Liver (tissue), 9 donors: ENCODE measurements around the gene HS3ST3B1. TPM values are rescaled to one million over a fixed set of nuclear protein-coding genes. Genes with fewer than 3 reads are reported as not detected.

Source experiments
- DNase-seq: peaks from one replicate; pipeline ENCODE4 v3.0.0-alpha.2; 2017; ENCODE audit warnings: low spot score
- H3K27ac ChIP-seq, 2 donors: one replicate each; pipeline ENCODE4 v1.7.0; 2013; ENCODE audit warnings: inconsistent platforms in 2 of 2, low read length in 2 of 2, control low read depth in 1 of 2, low read depth in 1 of 2, mild to moderate bottlenecking in 1 of 2
- H3K27me3 ChIP-seq, 4 donors: one replicate each; pipeline versions ENCODE4 v1.6.1 to v1.7.0; 2013; ENCODE audit warnings: low read length in 3 of 4, inconsistent platforms in 1 of 4, mild to moderate bottlenecking in 1 of 4, moderate library complexity in 1 of 4; ENCODE audit not compliant: control insufficient read depth in 4 of 4, insufficient read depth in 4 of 4
- H3K36me3 ChIP-seq, 4 donors: one replicate each; pipeline versions ENCODE4 v1.6.1 to v1.7.0; 2013; ENCODE audit warnings: low read length in 3 of 4, mild to moderate bottlenecking in 3 of 4, low read depth in 1 of 4, moderate library complexity in 1 of 4; ENCODE audit not compliant: control insufficient read depth in 4 of 4, insufficient read depth in 3 of 4
- H3K4me1 ChIP-seq, 4 donors: one replicate each; pipeline versions ENCODE4 v1.6.1 to v1.7.0; 2013; ENCODE audit warnings: low read length in 3 of 4, mild to moderate bottlenecking in 3 of 4, moderate library complexity in 1 of 4; ENCODE audit not compliant: control insufficient read depth in 4 of 4, insufficient read depth in 4 of 4
- H3K4me3 ChIP-seq, 3 donors: one replicate each; pipeline versions ENCODE4 v1.6.1 to v1.7.0; 2013; ENCODE audit warnings: low read length in 3 of 3, control low read depth in 1 of 3, low read depth in 1 of 3, mild to moderate bottlenecking in 1 of 3
- H3K9ac ChIP-seq, 2 donors: one replicate each; pipeline ENCODE4 v1.7.0; 2013; ENCODE audit warnings: low read length in 2 of 2, mild to moderate bottlenecking in 2 of 2, moderate library complexity in 2 of 2, control low read depth in 1 of 2, low read depth in 1 of 2
- H3K9me3 ChIP-seq, 4 donors: one replicate each; pipeline versions ENCODE4 v1.6.1 to v1.7.0; 2013; ENCODE audit warnings: low read length in 3 of 4; ENCODE audit not compliant: control insufficient read depth in 4 of 4
- ATF3 ChIP-seq: IDR thresholded peaks from 2 replicates; pipeline ENCODE4 v1.6.1; 2016; ENCODE audit warnings: antibody characterized with exemption
- CTCF ChIP-seq: fragments of 150-350 bp; IDR thresholded peaks from 2 replicates; pipeline ENCODE4 v1.5.1; 2017; ENCODE audit warnings: improper control_type of control experiment, low read depth, low read length; ENCODE audit not compliant: missing input control
- EGR1 ChIP-seq, 2 donors: IDR thresholded peaks; 2 replicates each; pipeline ENCODE4 v1.6.1; 2016 to 2018; ENCODE audit warnings: antibody characterized with exemption in 2 of 2, low read depth in 2 of 2
- FOXA1 ChIP-seq: IDR thresholded peaks from 2 replicates; pipeline ENCODE4 v1.6.1; 2016; ENCODE audit warnings: antibody characterized with exemption
- FOXA2 ChIP-seq: IDR thresholded peaks from 2 replicates; pipeline ENCODE4 v1.6.1; 2016; ENCODE audit warnings: antibody characterized with exemption
- GABPA ChIP-seq, 2 donors: IDR thresholded peaks in 1 of 2; conservative IDR thresholded peaks in 1 of 2; 2 replicates each; pipeline ENCODE4 v1.6.1; 2016; ENCODE audit warnings: antibody characterized with exemption in 2 of 2, mild to moderate bottlenecking in 1 of 2, moderate library complexity in 1 of 2
- HNF4A ChIP-seq, 2 donors: conservative IDR thresholded peaks; 2 replicates each; pipeline ENCODE4 v1.6.1; 2016; ENCODE audit warnings: antibody characterized with exemption in 2 of 2, mild to moderate bottlenecking in 2 of 2
- HNF4G ChIP-seq: IDR thresholded peaks from 2 replicates; pipeline ENCODE4 v1.6.1; 2016; ENCODE audit warnings: antibody characterized with exemption
- JUND ChIP-seq, 2 donors: IDR thresholded peaks; 2 replicates each; pipeline ENCODE4 v1.6.1; 2016; ENCODE audit warnings: antibody characterized with exemption in 2 of 2
- MAX ChIP-seq: IDR thresholded peaks from 2 replicates; pipeline ENCODE4 v1.6.1; 2016; ENCODE audit warnings: antibody characterized with exemption
- NR2F2 ChIP-seq: IDR thresholded peaks from 2 replicates; pipeline ENCODE4 v1.6.1; 2016; ENCODE audit warnings: antibody characterized with exemption
- RAD21 ChIP-seq, 2 donors: IDR thresholded peaks; 2 replicates each; pipeline ENCODE4 v1.6.1; 2016; ENCODE audit warnings: antibody characterized with exemption in 2 of 2, mild to moderate bottlenecking in 2 of 2
- REST ChIP-seq: IDR thresholded peaks from 2 replicates; pipeline ENCODE4 v1.6.1; 2016; ENCODE audit warnings: antibody characterized with exemption, mild to moderate bottlenecking
- RXRA ChIP-seq, 2 donors: IDR thresholded peaks; 2 replicates each; pipeline ENCODE4 v1.6.1; 2017 to 2018; ENCODE audit warnings: antibody characterized with exemption in 2 of 2, mild to moderate bottlenecking in 1 of 2
- SP1 ChIP-seq: IDR thresholded peaks from 2 replicates; pipeline ENCODE4 v1.6.1; 2018; ENCODE audit warnings: antibody characterized with exemption, mild to moderate bottlenecking
- TAF1 ChIP-seq: conservative IDR thresholded peaks from 2 replicates; pipeline ENCODE4 v1.6.1; 2016; ENCODE audit warnings: antibody characterized with exemption, mild to moderate bottlenecking
- WGBS: extraction: QIAGEN DNeasy Blood & Tissue Kit; methylation state at CpG from one replicate; pipeline ENCODE4 v1.1.7; 2013; 5-methylcytosine and 5-hydroxymethylcytosine counted together
- polyA plus RNA-seq, 2 donors: library from polyadenylated mRNA; stranded (reverse) in 1 of 2; unstranded in 1 of 2; fragments of 200-250 nt in 1 of 2; fragments of >200 nt in 1 of 2; fragmentation: Nextera tagmentation in 1 of 2; extraction: Ambion mirVana in 1 of 2; gene quantifications; one replicate each; pipeline versions ENCODE4 v1.2.1 to v1.2.3, GENCODE V29; 2013 to 2015
- total RNA-seq, 2 donors: library from RNA; depleted of rRNA; stranded (reverse); fragments of >200 nt; gene quantifications; one replicate each; pipeline ENCODE4 v1.2.3, GENCODE V29; 2014
- donor health status: healthy.
- donor health status: healthy.
- donor health status: healthy.
- donor health status: healthy.
- donor health status: healthy.

Gene HS3ST3B1
- total and polyA plus RNA-seq, 4 donors = 11.9 to 33.5 (median 22.4) TPM

GRCh38 chr17:14331982-14332298 lies 31.1 kb downstream of the HS3ST3B1 start:
- Histone ChIP-seq H3K4me1 (peaks cover 8 to 44% (median 42%) of the 10 kb centered on the region in 4 donors), H3K9ac (peak overlapping the region in 1 of 2 donors; percentile 44), H3K27me3 (no peaks in the 10 kb centered on the region), H3K36me3 (no peaks in the 10 kb centered on the region), H3K27ac (peak overlapping the region; percentile 69 to 88), H3K4me3 (no peak overlapping the region), H3K9me3 (no peaks in the 10 kb centered on the region)
- TF ChIP-seq FOXA1 (no peak), CTCF (no peak), HNF4G (no peak), RAD21 (IDR thresholded peaks at IDR 0.05) (no peak), HNF4A (conservative IDR thresholded peaks at IDR 0.05) (no peak), FOXA2 (no peak), JUND (IDR thresholded peaks at IDR 0.05) (no peak), REST (no peak), EGR1 (IDR thresholded peaks at IDR 0.05; ENCODE audit: low read depth in 2 of 2) (no peak), NR2F2 (no peak), GABPA (IDR thresholded peaks at IDR 0.05 in 1 of 2, conservative IDR thresholded peaks at IDR 0.05 in 1 of 2) (no peak), TAF1 (no peak), SP1 (no peak), ATF3 (no peak)
- 77% methylated on average over 3 of the region's 3 CpGs for WGBS
- DNase-seq = no peak

- H3K4me3 ChIP-seq = no peak overlapping the region
These were observed 31.4 kb downstream of the HS3ST3B1 start for GRCh38 chr17:14332331-14332730.

More at GRCh38 chr17:14332331-14332730, 31.4 kb downstream of the HS3ST3B1 start:
- TF ChIP-seq MAX (no peak), ATF3 (no peak), RXRA (IDR thresholded peaks at IDR 0.05) (no peak), HNF4A (conservative IDR thresholded peaks at IDR 0.05) (peak in 1 of 2 donors; percentile 5), EGR1 (IDR thresholded peaks at IDR 0.05; ENCODE audit: low read depth in 2 of 2) (peak in 1 of 2 donors; percentile 14), FOXA1 (no peak), REST (no peak), RAD21 (IDR thresholded peaks at IDR 0.05) (no peak)
- H3K9me3 ChIP-seq = no peaks in the 10 kb centered on the region
- no peak for DNase-seq
- H3K9ac ChIP-seq = no peak overlapping the region
- H3K27me3 ChIP-seq = no peaks in the 10 kb centered on the region
- H3K4me1 ChIP-seq = peaks cover 8 to 46% (median 43%) of the 10 kb centered on the region in 4 donors
- H3K36me3 ChIP-seq = no peaks in the 10 kb centered on the region
- H3K27ac ChIP-seq = peak overlapping the region; percentile 69 to 88
- WGBS = 64% methylated on average over 10 of the region's 10 CpGs
